Measurements from ENCODE around the gene CNST.
"Not testable (repeated sequence)": the region's sequence is repeated elsewhere in the genome, so short reads cannot be mapped to it uniquely, and the experiment has no call there.

Gene CNST

DNA sequence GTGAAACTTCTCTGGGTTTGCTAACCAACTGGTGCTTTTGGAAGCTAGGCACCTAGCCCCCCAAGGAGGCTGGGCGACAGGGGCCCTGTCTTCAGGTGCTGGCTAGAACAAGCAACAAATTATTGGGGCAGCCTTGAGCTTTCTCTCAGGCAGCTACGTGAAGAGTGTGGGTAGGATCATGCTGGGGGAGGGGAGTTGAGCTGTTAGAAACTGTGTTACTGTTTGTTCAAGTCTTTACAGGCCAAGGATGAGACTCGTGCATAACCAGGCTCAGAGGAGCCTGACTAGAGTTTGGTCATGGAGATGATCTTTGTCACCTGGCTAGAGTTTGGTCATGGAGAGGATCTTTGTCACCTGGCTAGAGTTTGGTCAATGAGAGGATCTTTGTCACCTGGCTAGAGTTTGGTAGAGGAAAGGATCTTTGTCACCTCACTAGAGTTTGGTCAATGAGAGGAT is 145.3 kb downstream of the CNST start:
- no peak for DNase-seq (ENCODE audit: low spot score)

DNA sequence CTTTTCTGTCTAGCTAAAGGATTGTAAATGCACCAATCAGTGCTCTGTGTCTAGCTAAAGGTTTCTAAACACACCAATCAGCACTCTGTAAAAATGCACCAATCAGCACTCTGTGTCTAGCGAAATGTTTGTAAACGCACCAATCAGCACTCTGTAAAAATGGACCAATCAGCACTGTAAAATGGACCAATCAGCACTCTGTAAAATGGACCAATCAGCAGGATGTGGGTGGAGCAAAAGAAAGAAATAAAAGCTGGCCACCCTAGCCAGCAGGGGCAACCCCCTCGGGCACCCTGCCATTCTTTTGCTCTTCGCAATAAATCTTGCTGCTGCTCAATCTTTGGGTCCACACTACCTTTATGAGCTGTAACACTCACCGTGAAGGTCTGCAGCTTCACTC is 146.2 kb downstream of the CNST start:
- DNase-seq (ENCODE audit: low spot score), result not testable (repeated sequence)
